ENCODE results near the gene PNKP. TPM values are rescaled to one million over a fixed set of nuclear protein-coding genes. Genes with fewer than 3 reads are reported as not detected.

The PNKP gene
- total RNA-seq, 1 donor from 2014 or later: 81.3 TPM

DNA sequence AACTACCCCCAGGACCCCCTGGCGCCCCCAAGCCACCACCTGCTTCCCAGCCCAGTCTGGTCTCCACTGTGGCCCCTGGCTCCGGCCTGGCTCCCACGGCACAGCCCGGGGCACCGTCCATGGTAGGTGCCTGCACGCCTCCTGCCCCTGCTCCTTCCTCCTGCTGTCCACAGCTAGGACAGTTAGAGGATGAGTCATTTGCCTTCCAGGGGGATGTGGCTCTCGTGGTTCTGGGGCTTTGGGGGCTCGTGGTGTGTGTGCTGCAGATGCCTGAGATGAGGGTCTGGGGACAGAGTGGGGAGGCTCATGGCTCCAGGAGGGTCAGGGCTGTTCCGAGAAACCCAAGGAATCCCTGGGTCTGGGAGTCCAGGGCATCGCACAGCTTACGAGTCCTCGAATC, 36.6 kb downstream of the PNKP start:
- Mint-ChIP-seq H3K9me3 (ENCODE audit: unreplicated experiment) (peaks cover 5% of the 10 kb centered on the region), H3K27me3 (ENCODE audit: unreplicated experiment) (peaks cover 7% of the 10 kb centered on the region), H3K27ac (ENCODE audit: unreplicated experiment) (no peak overlapping the region), H3K4me1 (ENCODE audit: low read depth, unreplicated experiment) (peaks cover 2% of the 10 kb centered on the region), H3K36me3 (ENCODE audit: unreplicated experiment) (no peaks in the 10 kb centered on the region), H3K4me3 (ENCODE audit: unreplicated experiment) (no peak overlapping the region)
- DNase-seq: no peak
- TF ChIP-seq, protein P1, sequence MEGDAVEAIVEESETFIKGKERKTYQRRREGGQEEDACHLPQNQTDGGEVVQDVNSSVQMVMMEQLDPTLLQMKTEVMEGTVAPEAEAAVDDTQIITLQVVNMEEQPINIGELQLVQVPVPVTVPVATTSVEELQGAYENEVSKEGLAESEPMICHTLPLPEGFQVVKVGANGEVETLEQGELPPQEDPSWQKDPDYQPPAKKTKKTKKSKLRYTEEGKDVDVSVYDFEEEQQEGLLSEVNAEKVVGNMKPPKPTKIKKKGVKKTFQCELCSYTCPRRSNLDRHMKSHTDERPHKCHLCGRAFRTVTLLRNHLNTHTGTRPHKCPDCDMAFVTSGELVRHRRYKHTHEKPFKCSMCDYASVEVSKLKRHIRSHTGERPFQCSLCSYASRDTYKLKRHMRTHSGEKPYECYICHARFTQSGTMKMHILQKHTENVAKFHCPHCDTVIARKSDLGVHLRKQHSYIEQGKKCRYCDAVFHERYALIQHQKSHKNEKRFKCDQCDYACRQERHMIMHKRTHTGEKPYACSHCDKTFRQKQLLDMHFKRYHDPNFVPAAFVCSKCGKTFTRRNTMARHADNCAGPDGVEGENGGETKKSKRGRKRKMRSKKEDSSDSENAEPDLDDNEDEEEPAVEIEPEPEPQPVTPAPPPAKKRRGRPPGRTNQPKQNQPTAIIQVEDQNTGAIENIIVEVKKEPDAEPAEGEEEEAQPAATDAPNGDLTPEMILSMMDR (IDR thresholded peaks at IDR 0.05; ENCODE audit: partially characterized antibody, unreplicated experiment): no peak

- TF ChIP-seq, protein P1 (IDR thresholded peaks at IDR 0.05; ENCODE audit: partially characterized antibody, unreplicated experiment): no peak
- Mint-ChIP-seq H3K36me3 (ENCODE audit: unreplicated experiment) (no peaks in the 10 kb centered on the region), H3K27ac (ENCODE audit: unreplicated experiment) (no peak overlapping the region), H3K4me1 (ENCODE audit: low read depth, unreplicated experiment) (peaks cover 2% of the 10 kb centered on the region), H3K4me3 (ENCODE audit: unreplicated experiment) (no peak overlapping the region), H3K9me3 (ENCODE audit: unreplicated experiment) (peaks cover 5% of the 10 kb centered on the region), H3K27me3 (ENCODE audit: unreplicated experiment) (peaks cover 7% of the 10 kb centered on the region)
- DNase-seq: no peak
Observed at GRCh38 chr19:49829721-49830120, 37.7 kb downstream of the PNKP start.

DNA sequence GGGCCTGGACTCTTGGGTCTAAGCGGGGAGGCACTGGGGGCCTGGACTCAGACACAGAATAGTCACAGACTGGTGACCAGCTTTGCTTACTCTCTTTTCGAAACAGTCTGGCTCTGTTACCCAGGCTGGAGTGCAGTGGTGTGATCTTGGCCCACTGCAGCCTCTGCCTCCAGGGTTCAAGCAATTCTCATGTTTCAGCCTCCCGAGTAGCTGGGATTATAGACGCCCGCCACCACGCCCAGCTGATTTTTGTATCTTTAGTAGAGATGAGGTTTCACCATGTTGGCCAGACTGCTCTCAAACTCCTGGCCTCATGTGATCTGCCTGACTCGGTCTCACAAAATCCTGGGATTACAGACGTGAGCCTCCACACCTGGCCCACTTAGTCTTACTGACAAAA, 38.2 kb downstream of the PNKP start:
- no peak overlapping the region for H3K4me3 Mint-ChIP-seq (ENCODE audit: unreplicated experiment)
- DNase-seq: no peak
- H3K9me3 Mint-ChIP-seq (ENCODE audit: unreplicated experiment): peaks cover 5% of the 10 kb centered on the region
- no peak overlapping the region for H3K27ac Mint-ChIP-seq (ENCODE audit: unreplicated experiment)
- H3K36me3 Mint-ChIP-seq (ENCODE audit: unreplicated experiment): no peaks in the 10 kb centered on the region
- H3K27me3 Mint-ChIP-seq (ENCODE audit: unreplicated experiment): peaks cover 7% of the 10 kb centered on the region
- H3K4me1 Mint-ChIP-seq (ENCODE audit: low read depth, unreplicated experiment): peaks cover 2% of the 10 kb centered on the region
- TF ChIP-seq, protein P1 (IDR thresholded peaks at IDR 0.05; ENCODE audit: partially characterized antibody, unreplicated experiment): no peak

DNA sequence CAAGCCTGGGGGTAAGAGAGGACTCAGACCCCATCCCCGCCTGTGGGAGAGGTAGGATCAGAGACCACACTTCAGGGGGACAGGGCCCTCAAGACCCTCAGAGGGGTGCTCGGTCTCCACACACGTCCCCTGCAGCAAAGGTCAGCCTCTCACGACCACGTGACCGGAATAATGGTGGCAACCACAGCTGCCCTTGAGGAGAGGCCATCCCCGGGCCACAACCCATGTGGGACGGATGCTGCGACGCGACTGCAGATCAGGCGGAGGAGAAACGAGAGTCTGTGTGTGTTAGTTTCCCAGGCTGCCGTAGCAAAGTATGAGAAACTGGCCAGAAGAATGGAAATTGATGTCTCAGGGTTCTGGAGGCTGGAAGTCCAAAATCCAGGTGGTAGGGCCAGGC, 40.3 kb downstream of the PNKP start:
- peaks cover 2% of the 10 kb centered on the region for H3K4me1 Mint-ChIP-seq (ENCODE audit: low read depth, unreplicated experiment)
- H3K27ac Mint-ChIP-seq (ENCODE audit: unreplicated experiment): no peak overlapping the region
- no peaks in the 10 kb centered on the region for H3K36me3 Mint-ChIP-seq (ENCODE audit: unreplicated experiment)
- peaks cover 2% of the 10 kb centered on the region for H3K9me3 Mint-ChIP-seq (ENCODE audit: unreplicated experiment)
- no peak for DNase-seq
- TF ChIP-seq, protein P1 (IDR thresholded peaks at IDR 0.05; ENCODE audit: partially characterized antibody, unreplicated experiment): no peak
- H3K27me3 Mint-ChIP-seq (ENCODE audit: unreplicated experiment): peaks cover 5% of the 10 kb centered on the region
- H3K4me3 Mint-ChIP-seq (ENCODE audit: unreplicated experiment): no peak overlapping the region

DNA sequence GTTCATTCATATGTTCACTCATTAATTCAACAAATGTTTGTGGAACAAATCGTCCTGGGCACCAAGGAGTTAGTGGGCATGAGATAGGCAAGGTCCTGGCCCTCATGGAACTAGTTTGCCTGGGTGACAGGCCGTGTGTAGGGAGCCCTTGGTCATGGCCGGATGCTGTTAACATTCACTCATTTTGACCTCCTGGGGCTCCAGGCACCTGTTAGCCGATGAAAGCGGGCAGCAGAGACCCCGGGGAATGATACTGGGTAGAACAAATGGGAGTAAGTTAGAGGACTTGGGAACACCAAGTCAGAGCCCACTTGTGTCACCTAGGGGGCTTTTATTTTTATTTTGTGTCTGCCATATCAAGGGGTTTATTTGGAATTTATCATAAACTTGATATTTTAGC, 42.7 kb downstream of the PNKP start:
- H3K36me3 Mint-ChIP-seq (ENCODE audit: unreplicated experiment): no peaks in the 10 kb centered on the region
- peaks cover 2% of the 10 kb centered on the region for H3K4me1 Mint-ChIP-seq (ENCODE audit: low read depth, unreplicated experiment)
- DNase-seq: no peak
- H3K4me3 Mint-ChIP-seq (ENCODE audit: unreplicated experiment): no peak overlapping the region
- H3K27me3 Mint-ChIP-seq (ENCODE audit: unreplicated experiment): peaks cover 5% of the 10 kb centered on the region
- TF ChIP-seq, protein P1 (IDR thresholded peaks at IDR 0.05; ENCODE audit: partially characterized antibody, unreplicated experiment): no peak
- peaks cover 2% of the 10 kb centered on the region for H3K9me3 Mint-ChIP-seq (ENCODE audit: unreplicated experiment)
- no peak overlapping the region for H3K27ac Mint-ChIP-seq (ENCODE audit: unreplicated experiment)
